GM19468 (cell line): ENCODE data around the gene PKP3.
"Not testable (repeated sequence)": the region's sequence is repeated elsewhere in the genome, so short reads cannot be mapped to it uniquely, and the experiment has no call there.

Experiments
- ATAC-seq: cut with Tn5 transposase; IDR thresholded peaks from one replicate; pipeline ENCODE4 v1.9.1; 2021; ENCODE audit warnings: mild to moderate bottlenecking, moderate library complexity, moderate number of reproducible peaks; ENCODE audit not compliant: unreplicated experiment; ENCODE audit errors: extremely low read depth

The PKP3 gene

GRCh38 chr11:362642-363442 lies 31.2 kb upstream of the PKP3 start:
- ATAC-seq, result no peak

GRCh38 chr11:363443-363805 lies 30.6 kb upstream of the PKP3 start:
- ATAC-seq, result not testable (repeated sequence)

- no peak for ATAC-seq
Measured at GRCh38 chr11:363948-364761, 29.9 kb upstream of the PKP3 start.

GRCh38 chr11:364991-365725 lies 28.9 kb upstream of the PKP3 start:
- ATAC-seq, result no peak

GRCh38 chr11:365831-366230 lies 28.2 kb upstream of the PKP3 start:
- ATAC-seq, result no peak

GRCh38 chr11:367956-368413 lies 26.0 kb upstream of the PKP3 start:
- no peak for ATAC-seq

GRCh38 chr11:368414-369335 lies 25.3 kb upstream of the PKP3 start:
- no peak for ATAC-seq

GRCh38 chr11:369336-370018 lies 24.5 kb upstream of the PKP3 start, which contains the start of gene B4GALNT4:
Gene B4GALNT4, plus strand, starts transcription at chr11:369499. Its CDS starts 305 bp downstream, at chr11:369804.
- ATAC-seq, result no peak

GRCh38 chr11:370070-370941 lies 23.7 kb upstream of the PKP3 start:
- ATAC-seq, result no peak

GRCh38 chr11:371051-371450 lies 23.0 kb upstream of the PKP3 start:
- ATAC-seq, result no peak

GRCh38 chr11:371716-372590 lies 22.1 kb upstream of the PKP3 start:
- ATAC-seq, result no peak

- no peak for ATAC-seq
Measured at GRCh38 chr11:372809-373715, 20.9 kb upstream of the PKP3 start.

GRCh38 chr11:373716-374551 lies 20.1 kb upstream of the PKP3 start:
- ATAC-seq, result no peak

- ATAC-seq, result no peak
Measured at GRCh38 chr11:375065-376025, 18.7 kb upstream of the PKP3 start.
